ENCODE measurements around the gene PDGFRB.

Gene PDGFRB

DNA sequence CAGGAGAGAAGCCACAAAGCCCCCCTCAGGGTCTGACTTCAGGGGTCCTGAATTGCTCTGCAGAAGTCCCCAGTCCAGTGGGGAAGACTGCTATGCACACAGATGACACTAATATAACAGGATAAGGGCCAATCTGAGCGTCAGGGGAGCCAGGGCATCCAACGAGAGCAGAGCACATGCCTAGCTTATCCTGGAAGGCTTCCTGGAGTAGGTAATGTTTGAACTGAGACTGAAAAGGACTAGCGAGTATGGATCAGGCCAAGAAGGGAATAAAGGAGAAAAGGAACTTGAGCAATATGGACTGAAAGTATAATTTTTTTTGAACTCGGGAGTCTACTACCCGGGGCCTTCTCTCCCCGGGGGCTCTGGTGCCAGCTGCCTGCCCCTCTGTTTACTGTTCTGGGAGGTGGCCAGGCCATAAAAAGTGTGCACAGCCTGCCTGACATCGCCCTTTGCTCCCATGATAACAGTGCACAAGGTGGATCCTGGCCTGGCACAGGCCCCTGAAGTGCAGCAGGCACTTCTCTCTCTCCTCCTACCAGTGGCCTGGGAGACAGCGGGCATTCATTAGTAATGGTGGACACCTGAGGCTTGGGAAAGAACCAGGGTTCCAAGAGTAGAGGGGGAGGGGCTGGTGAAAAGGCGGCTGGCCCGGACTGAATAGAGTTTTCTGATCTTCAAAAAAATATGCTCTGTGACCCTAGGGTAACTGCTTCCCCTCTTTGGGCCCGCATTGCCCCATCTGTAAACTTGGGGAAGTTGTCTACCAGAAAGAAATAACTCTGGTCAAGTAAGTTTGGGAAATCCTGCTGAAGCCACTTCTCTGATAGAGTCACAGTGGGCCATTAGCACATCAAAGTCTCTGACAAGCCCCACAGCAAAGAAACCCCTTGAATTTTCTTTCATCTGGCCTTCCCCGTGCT is 29.6 kb upstream of the PDGFRB start:
- ChIA-PET POLR2A (no interaction called here), CTCF (interaction anchor here (1.6 to 4.5 kb wide), 3 partner anchors 9 to 34 kb away, joined by 4 to 23 read pairs (median 4); no protein-coding TSS in a partner anchor)
- H3K4me3 ChIP-seq (ENCODE audit: low read depth, low read length) = no peak overlapping the region
- no peak for DNase-seq (ENCODE audit: low read depth, low spot score)
- TF ChIP-seq, protein P1, sequence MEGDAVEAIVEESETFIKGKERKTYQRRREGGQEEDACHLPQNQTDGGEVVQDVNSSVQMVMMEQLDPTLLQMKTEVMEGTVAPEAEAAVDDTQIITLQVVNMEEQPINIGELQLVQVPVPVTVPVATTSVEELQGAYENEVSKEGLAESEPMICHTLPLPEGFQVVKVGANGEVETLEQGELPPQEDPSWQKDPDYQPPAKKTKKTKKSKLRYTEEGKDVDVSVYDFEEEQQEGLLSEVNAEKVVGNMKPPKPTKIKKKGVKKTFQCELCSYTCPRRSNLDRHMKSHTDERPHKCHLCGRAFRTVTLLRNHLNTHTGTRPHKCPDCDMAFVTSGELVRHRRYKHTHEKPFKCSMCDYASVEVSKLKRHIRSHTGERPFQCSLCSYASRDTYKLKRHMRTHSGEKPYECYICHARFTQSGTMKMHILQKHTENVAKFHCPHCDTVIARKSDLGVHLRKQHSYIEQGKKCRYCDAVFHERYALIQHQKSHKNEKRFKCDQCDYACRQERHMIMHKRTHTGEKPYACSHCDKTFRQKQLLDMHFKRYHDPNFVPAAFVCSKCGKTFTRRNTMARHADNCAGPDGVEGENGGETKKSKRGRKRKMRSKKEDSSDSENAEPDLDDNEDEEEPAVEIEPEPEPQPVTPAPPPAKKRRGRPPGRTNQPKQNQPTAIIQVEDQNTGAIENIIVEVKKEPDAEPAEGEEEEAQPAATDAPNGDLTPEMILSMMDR (IDR thresholded peaks at IDR 0.05; ENCODE audit: insufficient read depth, low read length, missing control alignments) = no peak

DNA sequence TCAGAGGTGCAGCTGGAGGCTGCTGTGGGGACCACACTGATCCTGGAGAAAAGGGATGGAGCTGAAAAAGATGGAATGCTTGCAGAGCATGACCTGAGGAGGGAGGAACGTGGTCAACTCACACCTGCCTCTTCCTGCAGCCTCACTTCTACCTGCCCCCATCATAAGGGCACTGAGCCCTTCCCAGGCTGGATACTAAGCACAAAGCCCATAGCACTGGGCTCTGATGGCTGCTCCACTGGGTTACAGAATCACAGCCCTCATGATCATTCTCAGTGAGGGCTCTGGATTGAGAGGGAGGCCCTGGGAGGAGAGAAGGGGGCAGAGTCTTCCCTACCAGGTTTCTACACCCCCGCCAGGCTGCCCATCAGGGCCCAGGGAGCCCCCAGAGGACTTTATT is 28.4 kb upstream of the PDGFRB start:
- no peak for DNase-seq (ENCODE audit: low read depth, low spot score)
- ChIA-PET POLR2A (no interaction called here), CTCF (interaction anchor here (1.0 to 1.6 kb wide), 4 partner anchors 8 to 19 kb away, joined by 3 to 6 read pairs (median 4); no protein-coding TSS in a partner anchor)
- no peak overlapping the region for H3K4me3 ChIP-seq (ENCODE audit: low read depth, low read length)
- TF ChIP-seq, protein P1 (IDR thresholded peaks at IDR 0.05; ENCODE audit: insufficient read depth, low read length, missing control alignments) = no peak

DNA sequence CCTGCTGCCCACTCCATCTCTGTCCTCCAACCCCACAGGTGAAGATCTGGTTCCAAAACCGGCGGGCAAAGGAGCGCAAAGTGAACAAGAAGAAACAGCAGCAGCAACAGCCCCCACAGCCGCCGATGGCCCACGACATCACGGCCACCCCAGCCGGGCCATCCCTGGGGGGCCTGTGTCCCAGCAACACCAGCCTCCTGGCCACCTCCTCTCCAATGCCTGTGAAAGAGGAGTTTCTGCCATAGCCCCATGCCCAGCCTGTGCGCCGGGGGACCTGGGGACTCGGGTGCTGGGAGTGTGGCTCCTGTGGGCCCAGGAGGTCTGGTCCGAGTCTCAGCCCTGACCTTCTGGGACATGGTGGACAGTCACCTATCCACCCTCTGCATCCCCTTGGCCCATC is 27.8 kb upstream of the PDGFRB start:
- POLR2A ChIA-PET = no interaction called here
- no peak for DNase-seq (ENCODE audit: low read depth, low spot score)
- TF ChIP-seq, protein P1 (IDR thresholded peaks at IDR 0.05; ENCODE audit: insufficient read depth, low read length, missing control alignments) = no peak
- H3K4me3 ChIP-seq (ENCODE audit: low read depth, low read length) = no peak overlapping the region
- CTCF ChIA-PET = interaction anchor here (1.1 to 1.6 kb wide), 3 partner anchors 8 to 19 kb away, joined by 3 to 6 read pairs (median 5); no protein-coding TSS in a partner anchor

DNA sequence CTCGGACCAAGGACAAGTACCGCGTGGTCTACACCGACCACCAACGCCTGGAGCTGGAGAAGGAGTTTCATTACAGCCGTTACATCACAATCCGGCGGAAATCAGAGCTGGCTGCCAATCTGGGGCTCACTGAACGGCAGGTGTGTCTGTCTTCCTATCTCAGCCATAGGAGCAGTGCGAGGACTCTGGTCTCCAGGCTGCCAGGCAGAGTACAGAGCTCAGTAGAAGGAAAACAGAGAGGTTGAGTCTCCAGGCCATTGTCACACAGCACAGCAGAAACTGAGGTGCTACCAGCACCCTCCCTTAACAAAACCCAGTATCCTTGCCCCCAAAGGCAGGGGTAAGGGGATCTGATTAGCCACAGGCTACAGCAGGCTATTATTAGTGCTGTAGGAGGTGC is 27.1 kb upstream of the PDGFRB start:
- TF ChIP-seq, protein P1 (IDR thresholded peaks at IDR 0.05; ENCODE audit: insufficient read depth, low read length, missing control alignments) = no peak
- no peak for DNase-seq (ENCODE audit: low read depth, low spot score)
- CTCF ChIA-PET = interaction anchor here (0.8 to 1.4 kb wide), 3 partner anchors 10 to 24 kb away, joined by 3 to 4 read pairs (median 4); no protein-coding TSS in a partner anchor
- no peak overlapping the region for H3K4me3 ChIP-seq (ENCODE audit: low read depth, low read length)
- POLR2A ChIA-PET = no interaction called here

DNA sequence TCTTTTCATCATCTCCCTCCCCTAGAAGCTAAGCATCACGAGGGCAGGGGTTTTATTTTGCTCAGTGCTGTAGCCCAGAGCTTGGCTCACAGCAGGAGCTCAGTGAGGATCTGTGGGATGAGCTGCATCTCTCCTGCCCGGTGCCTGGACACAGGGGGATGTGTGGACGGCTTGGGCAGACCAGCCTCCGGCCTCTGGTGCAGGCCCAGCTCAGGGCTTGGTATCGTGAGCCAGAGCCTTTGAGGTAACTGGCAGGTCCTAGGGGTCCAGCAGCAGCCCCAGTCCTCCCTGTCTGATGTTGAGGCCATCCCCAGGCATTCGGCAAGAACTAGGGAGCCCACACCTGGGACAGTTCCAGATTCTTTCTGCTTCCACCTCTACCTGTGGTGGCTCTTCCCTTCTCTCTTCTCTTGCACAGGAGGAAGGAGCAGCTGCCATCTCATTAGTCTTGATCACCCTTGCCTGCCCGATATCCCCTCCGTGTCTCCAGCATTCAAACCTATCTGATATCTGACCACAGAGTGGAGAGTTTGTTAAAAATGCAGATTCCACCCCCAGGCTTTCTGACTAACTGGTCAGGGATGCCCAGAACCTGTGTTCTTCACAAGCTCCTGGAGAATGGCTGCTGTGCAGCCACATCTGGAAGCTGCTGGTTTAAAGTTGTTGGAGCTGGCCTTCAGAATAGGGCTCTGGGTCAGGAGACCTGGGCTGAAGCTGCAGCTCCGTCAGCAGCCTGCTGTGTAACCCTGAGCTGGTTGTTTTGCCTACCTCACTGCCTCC is 26.3 kb upstream of the PDGFRB start:
- no peak overlapping the region for H3K4me3 ChIP-seq (ENCODE audit: low read depth, low read length)
- ChIA-PET CTCF (interaction anchor here (0.8 to 1.4 kb wide), 3 partner anchors 11 to 25 kb away, joined by 3 to 4 read pairs (median 4); no protein-coding TSS in a partner anchor), POLR2A (no interaction called here)
- TF ChIP-seq, protein P1 (IDR thresholded peaks at IDR 0.05; ENCODE audit: insufficient read depth, low read length, missing control alignments) = no peak
- no peak for DNase-seq (ENCODE audit: low read depth, low spot score)
